Fibroblast of lung (primary cell): ENCODE results near the gene INPP5A.

Experiments
- EZH2 ChIP-seq: IDR thresholded peaks from 2 replicates; pipeline ENCODE4 v1.5.1; 2012; ENCODE audit warnings: low read length, control low read depth, mild to moderate bottlenecking; ENCODE audit errors: missing control alignments
- TF ChIP-seq, protein P1 (sequence below), 2 donors: IDR thresholded peaks in 1 of 2; conservative IDR thresholded peaks in 1 of 2; 1 replicate in 1 of 2; 2 replicates in 1 of 2; pipeline ENCODE4 v1.5.1; 2011 to 2012; ENCODE audit warnings: low read length in 2 of 2, control low read depth in 1 of 2, inconsistent platforms in 1 of 2, low read depth in 1 of 2, mild to moderate bottlenecking in 1 of 2

DNA sequence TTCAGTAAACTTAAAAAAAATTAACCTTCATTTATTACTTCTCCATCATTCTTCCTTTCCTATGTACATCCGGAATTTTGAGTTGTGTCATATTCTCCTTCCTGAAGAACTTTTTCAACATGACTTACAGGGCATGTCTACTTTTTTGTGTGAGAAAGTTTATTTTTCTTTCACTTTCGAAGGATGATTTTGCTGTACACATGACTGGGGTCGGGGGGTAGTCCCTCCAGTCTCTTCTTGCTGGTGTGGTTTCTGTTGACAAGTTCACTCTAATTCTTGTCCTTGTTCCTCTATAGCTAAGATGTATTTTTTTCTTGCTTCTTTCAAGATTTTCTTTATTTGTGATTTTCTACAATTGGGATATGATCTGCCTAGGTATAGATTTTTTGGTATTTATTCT is 55.8 kb downstream of the INPP5A start:
- TF ChIP-seq, protein P1, sequence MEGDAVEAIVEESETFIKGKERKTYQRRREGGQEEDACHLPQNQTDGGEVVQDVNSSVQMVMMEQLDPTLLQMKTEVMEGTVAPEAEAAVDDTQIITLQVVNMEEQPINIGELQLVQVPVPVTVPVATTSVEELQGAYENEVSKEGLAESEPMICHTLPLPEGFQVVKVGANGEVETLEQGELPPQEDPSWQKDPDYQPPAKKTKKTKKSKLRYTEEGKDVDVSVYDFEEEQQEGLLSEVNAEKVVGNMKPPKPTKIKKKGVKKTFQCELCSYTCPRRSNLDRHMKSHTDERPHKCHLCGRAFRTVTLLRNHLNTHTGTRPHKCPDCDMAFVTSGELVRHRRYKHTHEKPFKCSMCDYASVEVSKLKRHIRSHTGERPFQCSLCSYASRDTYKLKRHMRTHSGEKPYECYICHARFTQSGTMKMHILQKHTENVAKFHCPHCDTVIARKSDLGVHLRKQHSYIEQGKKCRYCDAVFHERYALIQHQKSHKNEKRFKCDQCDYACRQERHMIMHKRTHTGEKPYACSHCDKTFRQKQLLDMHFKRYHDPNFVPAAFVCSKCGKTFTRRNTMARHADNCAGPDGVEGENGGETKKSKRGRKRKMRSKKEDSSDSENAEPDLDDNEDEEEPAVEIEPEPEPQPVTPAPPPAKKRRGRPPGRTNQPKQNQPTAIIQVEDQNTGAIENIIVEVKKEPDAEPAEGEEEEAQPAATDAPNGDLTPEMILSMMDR (conservative IDR thresholded peaks at IDR 0.05 in 1 of 2, IDR thresholded peaks at IDR 0.05 in 1 of 2; ENCODE audit: low read depth in 1 of 2, low read length in 2 of 2) = no peak
- TF ChIP-seq EZH2 = no peak
